SHP77 (cell line): ENCODE results near the gene SH3RF3.

Source experiments
- DNase-seq, 2 experiments: peaks; one replicate each; lab custom pipeline; 2025; lab: John Stamatoyannopoulos, UW

The SH3RF3 gene

DNA sequence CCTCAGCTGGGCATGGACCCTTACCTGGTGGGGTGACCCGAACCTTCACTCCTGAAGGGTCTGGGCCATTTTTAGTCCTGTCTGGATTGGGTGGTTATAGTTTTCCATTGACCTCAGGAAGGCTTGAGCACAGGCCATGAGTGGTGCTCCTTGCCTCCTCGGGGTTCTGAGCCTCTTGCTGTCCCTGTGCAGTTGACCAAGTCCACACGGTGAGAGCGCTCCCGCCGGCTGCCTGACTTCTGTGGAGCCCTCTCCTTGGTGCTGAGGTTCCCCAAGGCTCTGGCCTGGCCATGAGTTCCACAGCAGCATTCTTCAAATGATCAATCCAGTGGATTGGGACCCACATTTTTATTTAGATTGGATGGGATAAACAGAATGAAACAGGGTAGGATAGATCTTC is 325.3 kb downstream of the SH3RF3 start:
- DNase-seq = no peak

DNA sequence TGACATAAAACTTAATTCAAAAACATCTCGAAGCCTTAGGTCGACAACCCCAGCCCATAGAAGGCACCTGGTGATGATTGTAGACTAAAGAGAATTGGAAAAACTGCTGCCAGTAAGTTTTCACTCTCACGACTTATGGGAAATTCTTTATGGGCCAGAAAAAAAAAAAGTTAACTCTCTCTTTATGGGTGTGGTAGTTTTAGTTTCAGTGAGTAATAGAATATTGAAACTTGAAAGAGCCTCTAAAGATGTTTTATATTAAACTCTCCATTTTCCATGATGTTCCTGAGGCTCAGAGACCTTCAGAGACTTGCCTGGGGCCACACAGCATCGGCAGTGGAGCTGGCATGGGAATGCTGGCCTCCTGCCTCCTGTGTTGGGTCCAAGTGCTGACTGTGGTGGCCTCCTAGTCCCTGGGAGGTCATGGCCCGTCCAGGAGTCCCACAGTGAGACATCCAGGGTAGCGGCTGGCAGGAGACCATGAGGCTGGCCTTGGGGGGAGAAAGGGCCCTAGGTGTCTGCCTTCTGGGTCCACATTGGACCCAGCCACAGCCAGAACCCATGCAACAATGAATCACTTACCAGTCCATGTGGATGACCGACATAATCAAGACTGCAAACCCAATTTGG is 325.9 kb downstream of the SH3RF3 start:
- DNase-seq = no peak

DNA sequence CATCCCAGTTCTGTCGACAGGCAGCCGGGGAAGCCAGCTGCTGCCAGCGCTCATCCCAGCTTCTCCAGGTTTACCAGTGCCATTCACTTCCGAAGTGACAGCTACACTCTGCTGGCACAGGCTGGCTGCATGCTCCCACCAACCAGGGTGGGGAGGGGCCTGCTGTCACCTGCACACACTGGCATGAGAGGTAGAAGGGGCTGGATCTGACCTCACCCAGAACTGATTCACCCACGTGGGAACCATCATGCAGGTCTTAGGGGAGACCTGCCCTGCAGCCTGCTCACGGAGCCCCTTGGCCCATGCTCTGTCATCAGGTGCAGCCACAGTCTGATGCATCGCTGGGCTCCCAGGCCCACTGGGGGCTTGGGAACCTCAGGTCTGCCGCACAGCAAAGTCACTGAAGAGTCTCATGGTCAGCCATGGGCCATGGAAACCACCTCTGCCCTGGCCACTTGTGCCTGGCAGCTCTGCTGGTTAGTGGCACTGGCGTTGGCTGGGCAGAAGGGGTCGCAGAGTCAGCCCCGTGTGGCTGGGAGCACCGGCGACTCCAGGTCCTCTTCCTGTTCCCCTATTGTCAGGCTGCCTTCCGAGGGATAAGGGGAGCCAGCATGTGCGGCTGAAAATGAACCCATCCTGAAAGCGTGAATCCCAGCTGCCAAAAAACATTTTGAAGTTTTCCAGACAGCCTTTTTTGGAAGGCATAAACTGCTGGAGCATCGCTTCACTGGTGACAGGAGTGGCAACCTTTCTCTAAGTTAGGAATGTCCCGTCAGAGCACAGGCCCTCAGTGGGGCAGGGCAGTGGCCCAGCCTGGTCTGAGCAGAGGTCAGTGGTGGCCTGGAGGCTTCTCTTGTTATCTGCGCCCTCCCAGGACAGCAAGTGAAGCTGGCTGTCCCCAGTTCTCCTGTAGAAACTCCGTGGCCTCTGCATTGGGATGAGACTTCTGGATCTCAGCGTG is 327.0 kb downstream of the SH3RF3 start:
- no peak for DNase-seq

DNA sequence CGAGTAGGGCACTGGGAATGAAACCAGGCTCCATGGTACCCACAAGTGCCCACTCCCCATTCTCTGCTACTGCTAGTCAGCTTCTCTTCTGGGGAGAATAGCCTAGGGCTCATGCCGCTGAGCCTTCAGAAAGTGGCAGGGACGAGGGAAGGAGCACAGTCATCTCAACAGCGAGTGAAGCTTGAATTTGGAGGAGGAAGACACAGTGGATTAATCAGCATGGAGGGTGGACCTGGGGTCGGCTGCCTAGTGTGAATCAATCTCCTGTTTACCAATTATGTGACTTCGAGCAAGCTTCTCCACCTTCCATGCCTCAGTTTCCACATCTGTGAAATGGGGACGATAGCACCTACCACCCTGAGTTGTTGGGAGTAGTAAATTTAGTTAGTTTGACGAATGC is 327.8 kb downstream of the SH3RF3 start:
- no peak for DNase-seq

DNA sequence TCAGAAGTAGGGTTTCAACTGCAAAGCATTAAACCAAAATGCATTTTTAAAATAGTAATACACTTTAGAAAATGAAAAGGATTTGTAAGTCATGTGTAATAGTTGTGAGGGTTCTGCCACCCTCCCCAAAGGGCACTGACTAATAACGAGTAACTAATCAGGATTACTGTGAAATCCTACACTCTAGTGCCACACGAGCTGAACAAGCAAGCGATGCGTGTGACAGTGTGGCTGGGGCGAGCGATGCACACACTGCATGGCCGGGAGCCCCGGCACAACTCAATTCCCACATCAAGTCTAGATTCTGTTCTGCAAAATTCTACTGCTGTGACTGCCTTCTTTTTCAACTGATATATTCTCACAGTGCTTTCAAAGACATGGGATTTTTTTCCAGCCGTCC is 328.4 kb downstream of the SH3RF3 start:
- DNase-seq = no peak

DNA sequence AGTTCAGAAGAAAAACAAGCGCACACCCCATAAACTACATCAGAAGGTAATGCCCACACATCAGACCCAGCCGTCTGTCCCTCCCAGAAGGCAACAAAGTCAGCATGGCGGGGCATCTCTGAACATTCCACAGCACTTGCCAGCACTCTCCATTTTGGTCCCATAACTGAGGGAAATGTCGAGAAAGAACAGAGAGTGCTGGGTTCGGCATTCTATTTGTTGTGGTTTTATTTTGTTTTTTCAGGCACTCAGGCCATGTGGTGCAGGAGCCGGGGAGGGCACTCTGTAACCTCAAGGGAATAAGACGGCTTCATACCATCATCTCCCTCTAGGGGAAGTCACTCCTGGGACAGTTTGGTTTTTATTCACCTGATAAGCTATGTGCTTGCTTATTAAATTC is 328.8 kb downstream of the SH3RF3 start:
- no peak for DNase-seq

DNA sequence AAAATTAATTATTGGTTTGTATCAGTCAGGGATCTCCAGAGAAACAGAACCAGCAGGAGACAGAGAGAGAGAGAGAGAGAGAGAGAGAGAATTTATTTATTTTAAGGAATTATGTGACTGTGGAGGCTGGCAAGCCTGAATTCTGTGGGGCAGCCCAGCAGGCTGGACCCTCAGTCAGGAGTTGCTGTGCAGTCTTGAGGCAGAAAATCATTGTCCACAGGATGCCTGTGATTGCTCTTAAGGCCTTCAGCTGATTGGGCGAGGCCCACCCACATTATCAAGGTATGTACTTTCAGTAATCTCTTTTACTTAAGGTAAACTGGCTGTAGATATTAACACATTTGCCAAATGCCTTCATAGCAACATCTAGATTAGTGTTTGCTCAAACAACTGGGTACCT is 329.5 kb downstream of the SH3RF3 start:
- DNase-seq = no peak

DNA sequence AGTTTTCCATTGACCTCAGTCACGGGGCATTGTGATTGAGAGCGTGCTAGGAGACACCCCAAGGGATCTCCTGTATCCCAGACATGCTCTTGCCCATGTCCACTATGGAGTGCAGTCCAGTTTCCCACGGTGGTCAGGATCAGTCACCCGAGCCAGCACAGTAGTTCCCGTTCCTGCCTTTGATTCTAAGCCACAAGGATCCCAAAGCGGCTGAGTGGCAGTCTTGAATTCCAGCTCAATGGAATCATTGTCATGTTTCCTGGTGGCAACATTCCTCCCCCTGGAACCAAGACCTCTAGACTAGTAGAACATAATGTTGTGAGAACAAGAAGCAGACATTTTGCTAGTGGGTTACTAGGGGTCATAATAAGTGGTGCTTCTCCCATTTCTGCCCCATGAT is 330.5 kb downstream of the SH3RF3 start:
- DNase-seq = no peak

DNA sequence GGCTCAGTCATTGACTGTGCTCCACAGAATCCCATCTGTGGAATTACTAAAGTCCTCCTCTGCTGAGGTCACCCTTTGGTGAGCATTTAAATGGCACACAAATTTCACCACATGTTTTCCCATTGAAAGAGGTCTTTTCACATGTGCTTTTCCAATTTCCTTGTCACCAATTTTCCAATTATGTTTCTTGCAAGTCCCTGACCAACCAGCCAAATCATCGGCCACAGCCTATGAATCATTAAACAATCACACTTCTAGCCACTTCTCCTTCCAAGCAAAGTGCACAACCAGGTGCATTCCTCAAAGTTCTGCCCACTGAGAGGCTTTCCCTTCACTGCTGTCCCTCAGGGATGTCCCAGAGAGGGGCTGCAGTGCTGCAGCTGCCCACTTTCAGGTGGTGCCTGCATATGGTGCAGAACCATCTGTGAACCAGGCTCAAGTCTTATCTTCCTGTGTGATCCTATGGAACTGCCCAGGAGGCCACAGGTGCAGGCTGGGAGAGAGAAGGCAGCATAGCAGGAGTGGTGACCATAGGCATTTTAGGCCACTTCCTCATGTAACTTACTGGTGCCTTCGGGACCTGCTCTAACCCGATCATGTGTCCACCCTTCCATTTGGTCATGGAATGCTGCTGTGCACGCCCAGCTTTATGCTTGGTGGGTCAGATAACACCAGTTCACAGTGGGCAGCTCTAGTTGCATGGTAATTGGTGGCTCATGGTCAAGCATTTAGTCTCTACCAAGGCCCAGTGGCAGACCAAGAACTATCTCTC is 331.7 kb downstream of the SH3RF3 start:
- no peak for DNase-seq

DNA sequence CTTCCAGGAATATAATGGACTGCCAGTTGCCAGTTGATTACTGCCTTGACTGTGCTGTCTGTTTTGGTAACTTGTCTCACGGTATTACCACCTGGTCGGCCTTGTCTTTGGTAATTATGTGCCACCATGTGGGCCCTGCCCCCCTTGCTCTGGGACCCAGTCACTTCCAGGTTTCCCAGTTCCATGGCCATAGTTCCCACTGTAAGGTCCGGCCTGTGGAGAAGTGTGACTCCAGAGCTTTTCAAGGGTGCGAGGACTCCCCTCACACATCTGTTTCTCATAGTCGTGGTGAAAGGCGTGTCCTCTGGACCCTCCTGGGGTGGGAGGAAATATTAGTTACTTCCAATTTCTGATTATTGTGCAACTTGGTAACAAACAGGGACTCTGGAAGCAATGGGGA is 334.2 kb downstream of the SH3RF3 start:
- no peak for DNase-seq

DNA sequence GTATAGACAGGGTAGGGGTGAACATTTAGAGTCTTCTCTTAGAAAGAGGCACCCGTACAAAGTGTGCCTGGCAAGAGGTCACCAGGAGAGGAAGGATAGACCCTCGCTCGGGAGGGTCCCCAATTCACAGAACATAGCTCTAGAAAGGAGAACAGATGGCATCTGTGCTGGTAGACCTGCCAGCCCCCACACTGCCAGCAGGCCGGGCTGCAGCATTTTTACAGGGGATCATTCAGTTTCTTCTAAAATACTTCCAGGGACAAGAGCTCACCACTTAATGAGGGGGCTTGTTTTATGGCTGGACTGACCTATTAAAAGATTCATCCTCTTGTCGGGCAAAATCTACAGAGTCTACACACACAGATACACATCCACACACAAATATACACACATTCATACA is 334.9 kb downstream of the SH3RF3 start:
- no peak for DNase-seq

DNA sequence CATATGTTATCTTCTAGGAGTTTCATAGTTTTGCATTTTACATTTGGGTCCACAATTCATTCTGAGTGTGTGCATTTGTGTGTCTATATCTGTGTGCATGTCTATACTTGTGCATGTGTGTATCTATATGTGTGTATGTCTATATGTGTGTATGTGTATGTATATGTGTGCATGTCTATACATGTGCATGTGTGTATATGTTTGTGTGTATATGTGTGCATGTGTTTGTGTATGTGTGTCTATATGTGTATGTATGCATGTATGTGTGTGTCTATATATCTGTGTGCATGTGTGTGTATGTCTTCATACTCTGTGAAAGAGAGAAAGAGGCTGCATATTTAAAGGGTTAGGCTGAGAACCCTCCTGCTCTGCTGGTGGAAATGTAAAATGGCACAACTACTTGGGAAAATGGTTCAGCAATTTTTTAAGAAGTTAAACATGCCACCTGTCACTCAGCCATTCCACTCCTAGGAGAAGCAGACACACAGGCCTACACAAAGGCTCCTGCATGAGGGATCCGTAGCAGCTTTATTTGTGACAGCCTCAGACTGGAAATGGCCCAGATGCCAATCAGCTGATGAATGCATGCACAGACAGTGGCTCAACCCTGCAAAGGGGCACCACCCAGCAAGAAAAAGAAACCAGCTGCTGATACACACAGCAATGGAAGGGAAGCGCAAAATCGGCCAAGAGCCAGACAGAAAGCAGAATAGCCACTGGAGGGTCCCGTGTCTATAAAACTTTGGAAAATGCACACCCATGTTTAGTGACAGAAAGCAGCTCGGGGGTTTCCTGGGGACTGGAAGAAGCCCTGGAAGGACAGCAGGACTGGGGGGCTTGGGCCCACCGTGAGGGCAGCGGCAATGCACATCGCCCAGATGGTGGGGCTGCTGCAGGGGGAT is 337.9 kb downstream of the SH3RF3 start:
- DNase-seq = no peak

DNA sequence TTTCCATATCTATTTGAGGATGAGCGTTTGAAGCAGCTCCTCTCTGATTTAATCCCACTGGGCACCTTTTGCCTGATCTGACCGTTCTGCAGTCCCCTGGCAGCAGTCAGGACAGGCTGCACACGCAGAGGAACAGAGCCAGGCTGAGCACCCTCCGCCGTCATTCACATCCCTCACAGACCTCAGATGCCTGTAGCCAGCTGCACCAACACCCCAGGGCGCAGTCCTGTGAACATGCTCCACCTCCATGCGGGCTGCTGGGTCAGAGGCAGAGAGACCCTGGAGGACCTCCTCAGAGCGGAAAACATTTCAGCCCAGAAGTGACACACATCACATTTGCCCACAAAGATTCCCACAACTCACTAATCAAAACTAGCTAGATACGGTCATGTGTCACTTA is 338.7 kb downstream of the SH3RF3 start:
- no peak for DNase-seq

DNA sequence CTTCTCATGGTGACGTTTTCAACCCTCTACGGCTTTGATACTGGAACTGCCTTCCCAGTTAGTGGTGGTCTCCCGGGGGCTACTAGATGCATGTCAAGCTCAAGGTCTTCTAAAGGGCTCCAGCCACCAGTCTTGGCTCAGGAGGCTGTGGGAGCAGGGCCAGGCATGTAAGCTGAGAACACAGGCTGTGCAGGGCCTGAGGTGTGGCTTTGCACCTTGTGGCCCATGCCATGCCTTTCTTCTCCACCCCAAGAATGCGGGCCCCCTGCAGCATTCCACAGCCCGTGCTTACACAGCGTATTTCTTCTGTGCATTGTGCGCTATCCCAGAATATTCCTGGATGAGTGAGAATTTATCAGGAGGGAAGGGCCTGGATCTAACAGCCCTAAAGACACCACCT is 339.9 kb downstream of the SH3RF3 start:
- no peak for DNase-seq

DNA sequence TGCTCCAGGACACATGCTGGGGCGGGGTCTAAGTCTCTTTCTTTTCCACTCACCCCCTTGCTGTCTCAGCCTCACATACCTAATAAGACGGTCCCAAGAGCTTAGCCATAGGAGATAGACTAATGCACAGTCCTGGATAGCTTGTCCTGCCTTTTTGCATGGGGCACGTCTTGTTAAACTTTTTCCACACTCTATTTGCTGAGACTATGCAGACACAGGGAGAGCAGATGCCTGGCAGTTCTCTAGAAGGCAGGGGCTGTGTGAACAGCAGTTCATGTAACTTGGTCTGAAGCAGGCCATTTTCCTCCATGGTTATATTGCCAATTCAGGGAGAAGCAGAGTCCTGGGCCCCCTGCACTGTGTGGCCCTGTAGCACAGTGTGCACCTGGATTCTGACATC is 342.7 kb downstream of the SH3RF3 start:
- no peak for DNase-seq

DNA sequence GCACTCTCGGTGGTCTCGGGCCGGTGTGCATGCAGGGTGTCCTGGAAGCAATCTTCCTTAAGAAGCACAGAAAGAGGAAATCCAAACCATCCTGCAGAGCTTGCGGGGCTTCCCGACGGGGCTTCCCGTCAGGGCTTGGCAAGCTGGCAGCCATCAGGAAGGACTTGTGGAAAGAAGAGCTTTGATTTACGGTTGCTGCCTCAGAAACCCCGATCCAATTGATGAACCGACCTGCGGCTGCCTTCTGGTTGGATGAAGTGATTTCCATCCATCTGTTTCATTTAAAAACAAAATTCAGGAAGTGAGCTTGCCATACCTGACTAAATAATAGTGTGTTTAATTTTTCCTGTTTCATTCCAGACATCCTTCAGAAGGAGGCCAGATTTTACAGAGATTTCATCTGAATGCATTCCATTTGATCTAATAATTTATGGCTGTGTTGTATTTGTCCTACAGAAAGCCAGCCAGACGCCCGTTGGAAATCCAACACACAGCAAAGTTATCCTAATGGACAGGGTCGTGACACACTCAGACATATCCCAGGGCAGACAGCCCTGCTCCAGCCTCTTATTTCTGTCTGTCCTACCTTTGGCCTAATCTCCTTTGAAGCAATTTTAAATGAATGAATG is 343.4 kb downstream of the SH3RF3 start:
- DNase-seq = no peak

DNA sequence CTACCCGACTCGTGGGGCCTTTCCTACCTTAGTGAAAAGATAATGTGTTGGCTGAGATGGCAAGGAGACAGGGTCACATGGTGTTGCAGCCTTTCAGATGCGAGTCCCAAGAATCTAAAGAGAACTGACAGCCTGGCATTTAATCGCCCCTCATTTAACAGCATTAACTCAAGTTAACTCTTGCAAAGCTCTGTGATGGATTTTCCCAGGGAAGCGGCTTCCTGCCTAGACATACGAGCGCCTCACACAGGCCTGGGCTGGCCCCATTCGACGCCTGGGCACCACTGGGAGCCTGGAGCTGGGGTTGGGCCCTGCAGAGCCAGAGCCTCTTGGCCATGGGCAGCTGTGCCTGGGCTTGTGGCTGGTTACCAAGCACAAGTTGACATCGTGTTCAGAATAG is 344.0 kb downstream of the SH3RF3 start:
- no peak for DNase-seq

DNA sequence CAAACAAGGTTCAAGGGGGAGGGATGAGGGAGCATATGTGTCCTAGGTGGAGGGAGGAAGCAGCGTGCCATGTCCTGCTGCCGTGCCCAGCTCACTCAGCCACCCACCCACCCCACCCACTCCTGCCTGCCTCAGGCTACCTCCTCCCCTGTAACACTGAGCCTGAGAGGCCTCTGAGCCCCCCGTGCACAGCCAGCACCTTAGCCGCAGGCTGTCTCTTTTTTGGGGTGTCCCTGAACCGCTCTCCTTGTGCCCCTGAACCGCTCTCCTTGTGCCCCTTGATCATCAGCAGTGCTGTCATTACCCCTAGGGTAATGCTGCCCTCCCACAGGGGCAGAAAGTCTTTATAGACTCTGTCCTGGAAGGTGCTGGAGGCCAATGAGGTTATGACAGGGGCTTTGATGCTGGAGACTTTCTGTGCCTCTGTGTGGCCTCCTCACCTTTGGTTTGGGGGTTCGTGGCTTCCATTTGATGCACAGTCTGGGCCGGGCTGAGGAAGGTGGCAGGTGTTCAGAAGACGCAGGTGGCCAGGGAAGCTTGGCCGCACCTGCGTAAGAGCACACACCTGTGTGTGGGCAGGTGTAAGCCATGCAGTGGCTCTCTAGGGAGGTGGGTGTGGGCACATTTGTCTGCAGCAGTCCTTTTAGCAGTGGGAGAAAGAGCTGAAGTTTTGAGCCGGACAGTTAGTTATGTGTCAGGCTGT is 344.8 kb downstream of the SH3RF3 start:
- no peak for DNase-seq

DNA sequence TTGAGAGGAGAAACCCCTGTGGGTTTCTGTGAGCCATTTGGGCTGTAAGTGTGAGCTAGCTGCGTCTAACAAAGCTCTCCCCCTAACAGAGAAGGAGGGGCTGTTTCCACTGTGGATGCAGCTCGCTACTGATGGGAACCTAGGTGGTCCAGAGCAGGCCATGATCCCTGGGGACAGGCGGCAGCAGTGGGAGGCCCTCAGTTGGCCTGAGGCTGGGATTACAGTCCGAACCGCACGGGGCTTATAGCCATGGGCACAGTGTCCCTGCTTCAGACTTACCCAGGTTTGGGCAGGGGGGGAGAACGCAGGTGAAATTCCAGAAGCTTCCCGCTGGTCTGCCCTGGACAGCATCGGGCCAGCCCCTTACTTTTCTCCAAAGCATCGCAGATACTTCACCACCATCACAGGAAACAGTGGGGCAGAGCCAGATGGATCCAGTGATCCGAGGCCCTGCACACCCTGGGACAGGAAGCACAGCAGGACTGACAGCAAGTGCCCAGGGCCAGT is 345.4 kb downstream of the SH3RF3 start:
- no peak for DNase-seq

DNA sequence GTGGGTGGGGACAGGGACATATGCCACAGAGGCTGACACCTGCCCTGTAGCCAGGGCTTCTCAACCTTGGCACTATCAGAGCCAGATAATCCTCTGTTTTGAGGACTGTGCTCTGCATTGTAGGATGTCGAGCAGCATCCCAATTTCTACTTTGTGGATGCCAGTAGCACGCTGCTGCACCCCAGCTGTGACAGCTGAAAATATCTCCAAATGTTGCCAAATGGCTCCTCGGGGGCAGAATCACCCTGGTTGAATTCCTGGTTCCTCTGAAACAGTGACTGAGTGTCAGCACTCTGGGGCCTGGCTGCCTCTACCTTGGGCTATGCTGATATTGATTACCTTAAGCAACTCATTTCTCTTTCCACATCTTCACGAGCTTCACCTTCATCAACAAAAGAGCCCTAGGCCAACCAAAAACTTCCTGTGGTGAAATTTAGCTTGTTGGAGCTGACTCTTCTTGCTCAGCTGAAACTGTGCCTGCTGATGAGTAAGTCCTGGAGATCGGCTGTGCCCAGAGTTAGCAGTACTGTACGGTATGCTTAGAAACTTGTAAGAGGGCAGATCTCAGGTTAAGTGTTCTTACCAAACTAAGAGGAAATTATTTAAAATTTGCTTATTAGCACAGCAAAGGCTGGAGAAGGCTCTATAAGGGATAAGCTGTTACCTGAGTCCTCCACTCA is 346.7 kb downstream of the SH3RF3 start:
- no peak for DNase-seq
